GM21360 (cell line): Measurements from ENCODE around the gene CA11.
A peak's percentile ranks its signal among the peaks of the same experiment; 100 is the strongest.

Experiments used
- ATAC-seq: cut with Tn5 transposase; IDR thresholded peaks from one replicate; pipeline ENCODE4 v1.9.1; 2021; ENCODE audit warnings: mild to moderate bottlenecking, moderate library complexity; ENCODE audit not compliant: unreplicated experiment

The CA11 gene

GRCh38 chr19:48630296-48631063 is 15.5 kb downstream of the CA11 start:
- ATAC-seq = no peak

GRCh38 chr19:48629599-48630295 is 16.2 kb downstream of the CA11 start:
- no peak for ATAC-seq

GRCh38 chr19:48629297-48629598 is 16.7 kb downstream of the CA11 start:
- no peak for ATAC-seq

- no peak for ATAC-seq
Observed at GRCh38 chr19:48628486-48629296, 17.3 kb downstream of the CA11 start.

GRCh38 chr19:48627865-48628314 is 18.1 kb downstream of the CA11 start:
- ATAC-seq = no peak

GRCh38 chr19:48627201-48627864 is 18.7 kb downstream of the CA11 start:
- ATAC-seq = no peak

GRCh38 chr19:48625891-48626327 is 20.1 kb downstream of the CA11 start:
- ATAC-seq = no peak

GRCh38 chr19:48624791-48625723 is 20.9 kb downstream of the CA11 start:
- no peak for ATAC-seq

GRCh38 chr19:48624067-48624594 is 21.9 kb downstream of the CA11 start:
- ATAC-seq = peak; percentile 63

- no peak for ATAC-seq
Observed at GRCh38 chr19:48623556-48624066, 22.4 kb downstream of the CA11 start.

GRCh38 chr19:48619692-48620585 is 26.0 kb downstream of the CA11 start:
- ATAC-seq = peak; percentile 3

GRCh38 chr19:48618916-48619691 is 26.9 kb downstream of the CA11 start, which contains the start of the genes RPL18 and SPHK2:
Gene RPL18 (minus strand): TSS chr19:48619178. CDS start chr19:48619143, 35 bp downstream.
Gene SPHK2 (plus strand): TSS chr19:48619506. CDS start chr19:48620515, 1,009 bp downstream.
- peak; percentile 77 for ATAC-seq

- ATAC-seq = no peak
Observed at GRCh38 chr19:48618278-48618915, 27.6 kb downstream of the CA11 start.

- ATAC-seq = no peak
Observed at GRCh38 chr19:48617146-48617937, 28.6 kb downstream of the CA11 start.

GRCh38 chr19:48616491-48617056 is 29.4 kb downstream of the CA11 start:
- no peak for ATAC-seq

GRCh38 chr19:48616041-48616436 is 29.9 kb downstream of the CA11 start:
- no peak for ATAC-seq
